Activated T-cell treated with anti-CD3 and anti-CD28 coated beads for 4 hours (primary cell): Measurements from ENCODE around the gene PLSCR5.

Experiments used
- DNase-seq: peaks from one replicate; pipeline ENCODE4 v3.0.0-alpha.2; 2020

Gene PLSCR5

GRCh38 chr3:146543461-146544001 is 61.6 kb downstream of the PLSCR5 start:
- DNase-seq: no peak

GRCh38 chr3:146542978-146543377 is 62.2 kb downstream of the PLSCR5 start:
- DNase-seq: no peak

GRCh38 chr3:146542179-146542578 is 63.0 kb downstream of the PLSCR5 start:
- DNase-seq: no peak

- no peak for DNase-seq
Observed at GRCh38 chr3:146540978-146541377, 64.2 kb downstream of the PLSCR5 start.

GRCh38 chr3:146540236-146540635 is 64.9 kb downstream of the PLSCR5 start:
- DNase-seq: no peak

GRCh38 chr3:146539315-146539714 is 65.8 kb downstream of the PLSCR5 start:
- DNase-seq: no peak

- no peak for DNase-seq
Observed at GRCh38 chr3:146537603-146538002, 67.5 kb downstream of the PLSCR5 start.

GRCh38 chr3:146536681-146537080 is 68.5 kb downstream of the PLSCR5 start:
- no peak for DNase-seq
